Keratinocyte (primary cell): ENCODE results near the gene CPEB4. TPM values are rescaled to one million over a fixed set of nuclear protein-coding genes. Genes with fewer than 3 reads are reported as not detected.

Experiments used
- DNase-seq: peaks from one replicate; pipeline ENCODE4 v3.0.0-alpha.2; 2011; ENCODE audit warnings: low read depth, missing footprints, low spot score
- FAIRE-seq: peaks from 2 replicates; lab custom pipeline; 2011; peaks lifted over from hg19 to GRCh38; lab: Jason Lieb, UNC
- H2AFZ ChIP-seq: 2 replicates; pipeline ENCODE4 v1.6.0; 2012; ENCODE audit warnings: low read length, control low read depth, inconsistent platforms; ENCODE audit not compliant: control insufficient read depth
- H3K27ac ChIP-seq: 2 replicates; pipeline ENCODE4 v1.5.1; 2011; ENCODE audit warnings: low read length; ENCODE audit not compliant: control insufficient read depth, insufficient read depth
- H3K27me3 ChIP-seq: 3 replicates; pipeline ENCODE4 v1.6.0; 2011; ENCODE audit warnings: low read length; ENCODE audit not compliant: control insufficient read depth, insufficient read depth; ENCODE audit errors: extremely low read depth
- H3K36me3 ChIP-seq, 2 experiments: 2 replicates in 1 of 2; 3 replicates in 1 of 2; pipeline ENCODE4 v1.5.1; 2011; ENCODE audit warnings: low read length in 2 of 2, mild to moderate bottlenecking in 1 of 2; ENCODE audit not compliant: control insufficient read depth in 2 of 2, insufficient read depth in 2 of 2; ENCODE audit errors: extremely low read depth in 1 of 2
- H3K4me1 ChIP-seq: 3 replicates; pipeline ENCODE4 v1.5.1; 2011; ENCODE audit warnings: low read length; ENCODE audit not compliant: control insufficient read depth, insufficient read depth; ENCODE audit errors: extremely low read depth
- H3K4me2 ChIP-seq: 3 replicates; pipeline ENCODE4 v1.6.0; 2011; ENCODE audit warnings: low read depth, low read length; ENCODE audit not compliant: control insufficient read depth, insufficient read depth; ENCODE audit errors: extremely low read depth
- H3K4me3 ChIP-seq, 3 experiments: fragments of 200-600 bp in 1 of 3; sonication (generic) in 1 of 3; 2 replicates in 2 of 3; 3 replicates in 1 of 3; pipeline ENCODE4 v1.5.1; 2011 to 2016; ENCODE audit warnings: low read length in 3 of 3, mild to moderate bottlenecking in 3 of 3, control low read depth in 2 of 3, inconsistent platforms in 1 of 3, low read depth in 1 of 3, mixed read lengths in 1 of 3, mixed run types in 1 of 3, moderate library complexity in 1 of 3; ENCODE audit not compliant: control insufficient read depth in 2 of 3, insufficient read depth in 2 of 3; ENCODE audit errors: extremely low read depth in 1 of 3
- H3K79me2 ChIP-seq: 2 replicates; pipeline ENCODE4 v1.6.0; 2012; ENCODE audit warnings: low read length; ENCODE audit not compliant: control insufficient read depth, insufficient read depth
- H3K9ac ChIP-seq: 3 replicates; pipeline ENCODE4 v1.6.0; 2011; ENCODE audit warnings: low read length; ENCODE audit not compliant: control insufficient read depth, insufficient read depth; ENCODE audit errors: extremely low read depth
- H3K9me1 ChIP-seq: 3 replicates; pipeline ENCODE4 v1.6.0; 2011; ENCODE audit warnings: low read length; ENCODE audit not compliant: control insufficient read depth, insufficient read depth; ENCODE audit errors: extremely low read depth
- H3K9me3 ChIP-seq: 2 replicates; pipeline ENCODE4 v1.5.1; 2012; ENCODE audit warnings: low read depth, low read length; ENCODE audit not compliant: control insufficient read depth
- H4K20me1 ChIP-seq: 3 replicates; pipeline ENCODE4 v1.6.0; 2011; ENCODE audit warnings: low read length; ENCODE audit not compliant: control insufficient read depth, insufficient read depth; ENCODE audit errors: extremely low read depth
- CTCF ChIP-seq, 3 experiments: IDR thresholded peaks in 1 of 3; conservative IDR thresholded peaks in 1 of 3; optimal IDR thresholded peaks in 1 of 3; 2 replicates in 2 of 3; 3 replicates in 1 of 3; pipeline versions ENCODE3 to v1.5.1; 2011; ENCODE audit warnings: low read length in 3 of 3, mild to moderate bottlenecking in 3 of 3, moderate library complexity in 2 of 3, control low read depth in 1 of 3, inconsistent platforms in 1 of 3; ENCODE audit not compliant: insufficient read depth in 2 of 3; ENCODE audit errors: extremely low read depth in 1 of 3
- EZH2 ChIP-seq: IDR thresholded peaks from one replicate; pipeline ENCODE4 v1.6.1; 2012; ENCODE audit warnings: inconsistent platforms, mild to moderate bottlenecking, low read length, moderate library complexity
- dilution Hi-C: fragments of 300-500 bp; cut with MboI; formaldehyde crosslinking; loops from one replicate; pipeline ENCODE4 v1.7.0; 2020; ENCODE audit warnings: low sequenced_read_pairs; ENCODE audit not compliant: extremely low pct_ligation_motif_present
- polyA plus RNA-seq, 5 experiments: library from polyadenylated mRNA; depleted of rRNA in 3 of 5; stranded (reverse) in 3 of 5; stranded (forward) in 1 of 5; unstranded in 1 of 5; fragments of >200 nt; gene quantifications; 1 replicate in 1 of 5; 2 replicates in 3 of 5; 3 replicates in 1 of 5; pipeline versions ENCODE4 v1.2.1 to v1.2.3, GENCODE V29; 2011 to 2012; ENCODE audit warnings: missing spikeins in 2 of 5, low read depth in 1 of 5, low replicate concordance in 1 of 5

The CPEB4 gene
- polyA plus RNA-seq, 1 donor (not counting 4 experiments of a cell fraction or from before 2014, with no cell fraction given), result 13.8 TPM

- DNase-seq (peak; percentile 64), FAIRE-seq (no peak)
- Histone ChIP-seq H3K36me3 (no peaks in the 10 kb centered on the region), H4K20me1 (no peaks in the 10 kb centered on the region), H3K9me1 (no peaks in the 10 kb centered on the region), H3K9me3 (peaks cover 2% of the 10 kb centered on the region), H3K27me3 (no peaks in the 10 kb centered on the region), H3K27ac (no peak overlapping the region), H3K9ac (no peak overlapping the region), H3K4me3 (no peak overlapping the region), H3K79me2 (no peaks in the 10 kb centered on the region), H2AFZ (no peak overlapping the region), H3K4me2 (no peak overlapping the region), H3K4me1 (peaks cover 31% of the 10 kb centered on the region)
- dilution Hi-C loops, result no loop called here
- TF ChIP-seq CTCF (optimal IDR thresholded peaks at IDR 0.05 in 1 of 3, IDR thresholded peaks at IDR 0.05 in 1 of 3, conservative IDR thresholded peaks at IDR 0.05 in 1 of 3; ENCODE audit: extremely low read depth in 1 of 3, insufficient read depth in 2 of 3, low read length in 3 of 3), result no peak
Observed at GRCh38 chr5:173882632-173883031, 5.5 kb upstream of the CPEB4 start.

- Histone ChIP-seq H3K4me1 (peaks cover 31% of the 10 kb centered on the region), H3K27ac (no peak overlapping the region), H3K4me2 (no peak overlapping the region), H3K9me1 (no peaks in the 10 kb centered on the region), H3K9me3 (peaks cover 2% of the 10 kb centered on the region), H2AFZ (no peak overlapping the region), H3K79me2 (no peaks in the 10 kb centered on the region), H3K9ac (no peak overlapping the region), H4K20me1 (no peaks in the 10 kb centered on the region), H3K36me3 (no peaks in the 10 kb centered on the region), H3K27me3 (no peaks in the 10 kb centered on the region), H3K4me3 (no peak overlapping the region)
- DNase-seq, result no peak
- TF ChIP-seq CTCF (optimal IDR thresholded peaks at IDR 0.05 in 1 of 3, IDR thresholded peaks at IDR 0.05 in 1 of 3, conservative IDR thresholded peaks at IDR 0.05 in 1 of 3; ENCODE audit: extremely low read depth in 1 of 3, insufficient read depth in 2 of 3, low read length in 3 of 3) (no peak), EZH2 (no peak)
- dilution Hi-C loops, result no loop called here
- FAIRE-seq, result no peak
Observed at GRCh38 chr5:173883347-173883924, 4.7 kb upstream of the CPEB4 start.
